SK-N-SH (cell line): ENCODE results near the gene DDIAS.

Experiments
- CTCF ChIP-seq: fragments of 200-600 bp; sonication (generic); IDR thresholded peaks from 2 replicates; pipeline ENCODE4 v1.6.1; 2017; ENCODE audit warnings: antibody characterized with exemption, mild to moderate bottlenecking, moderate library complexity
- EZH2phosphoT487 ChIP-seq: fragments of 200-600 bp; sonication (generic); IDR thresholded peaks from 2 replicates; pipeline ENCODE4 v1.6.1; 2017; ENCODE audit warnings: low read depth, mixed run types, mild to moderate bottlenecking, antibody characterized with exemption, moderate library complexity, borderline replicate concordance
- FOSL2 ChIP-seq: IDR thresholded peaks from 2 replicates; pipeline ENCODE4 v1.4.0; 2012; ENCODE audit warnings: low read depth, mild to moderate bottlenecking, moderate library complexity, borderline replicate concordance
- FOXJ3 ChIP-seq: sonication (generic); formaldehyde crosslinking; IDR thresholded peaks from 2 replicates; pipeline ENCODE4 v1.5.1; 2020; ENCODE audit warnings: mild to moderate bottlenecking, missing genetic modification reagents
- GATA2 ChIP-seq: sonication (generic); formaldehyde crosslinking; IDR thresholded peaks from 2 replicates; pipeline ENCODE4 v1.5.0; 2020; ENCODE audit warnings: mild to moderate bottlenecking, missing genetic modification reagents
- MEF2A ChIP-seq: IDR thresholded peaks from 2 replicates; pipeline ENCODE4 v1.4.0; 2012; ENCODE audit warnings: low read depth, borderline replicate concordance
- RAD21 ChIP-seq: IDR thresholded peaks from 2 replicates; pipeline ENCODE4 v1.6.1; 2012; ENCODE audit warnings: mild to moderate bottlenecking, low read length
- RCOR1 ChIP-seq: fragments of 150-350 bp; IDR thresholded peaks from 2 replicates; pipeline ENCODE4 v1.6.1; 2017; ENCODE audit warnings: antibody characterized with exemption, low read length
- RFX5 ChIP-seq: IDR thresholded peaks from 2 replicates; pipeline ENCODE4 v1.6.1; 2012; ENCODE audit warnings: mild to moderate bottlenecking, improper control_type of control experiment, low read length
- TAF1 ChIP-seq: IDR thresholded peaks from 2 replicates; pipeline ENCODE4 v1.6.1; 2012; ENCODE audit warnings: low read depth, mild to moderate bottlenecking, low read length, moderate library complexity, borderline replicate concordance
- TCF12 ChIP-seq: IDR thresholded peaks from 2 replicates; pipeline ENCODE4 v1.4.0; 2012
- TF ChIP-seq, protein P1 (sequence below): IDR thresholded peaks from 2 replicates; pipeline ENCODE4 v1.4.0; 2012; ENCODE audit warnings: low read depth, borderline replicate concordance

DNA sequence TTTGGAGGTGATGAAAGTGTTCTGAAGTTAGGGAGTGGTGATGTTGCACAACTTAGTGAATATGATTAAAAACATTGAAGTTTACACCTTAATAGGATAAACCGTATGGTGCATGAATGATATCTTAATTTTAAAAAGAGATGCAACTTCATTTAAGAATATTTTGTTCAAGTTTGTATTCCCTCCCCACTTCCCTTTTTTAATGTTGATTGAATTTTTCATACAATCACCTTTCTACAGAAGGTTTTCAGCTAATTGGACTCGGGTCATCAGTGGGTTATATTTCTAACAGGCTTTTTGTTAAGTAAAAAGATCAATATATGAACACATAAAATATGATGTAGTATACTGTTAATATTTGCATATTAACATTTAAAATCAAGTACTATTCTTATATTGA is 72.6 kb downstream of the DDIAS start:
- TF ChIP-seq EZH2phosphoT487: no peak
- no peak for TF ChIP-seq CTCF
- no peak for TF ChIP-seq FOXJ3 (CRISPR knock-in tag)
- TF ChIP-seq TCF12: no peak
- no peak for TF ChIP-seq RAD21
- TF ChIP-seq MEF2A: no peak
- no peak for TF ChIP-seq TAF1
- TF ChIP-seq GATA2 (CRISPR knock-in tag): no peak
- no peak for TF ChIP-seq FOSL2
- no peak for TF ChIP-seq RFX5
- TF ChIP-seq, protein P1, sequence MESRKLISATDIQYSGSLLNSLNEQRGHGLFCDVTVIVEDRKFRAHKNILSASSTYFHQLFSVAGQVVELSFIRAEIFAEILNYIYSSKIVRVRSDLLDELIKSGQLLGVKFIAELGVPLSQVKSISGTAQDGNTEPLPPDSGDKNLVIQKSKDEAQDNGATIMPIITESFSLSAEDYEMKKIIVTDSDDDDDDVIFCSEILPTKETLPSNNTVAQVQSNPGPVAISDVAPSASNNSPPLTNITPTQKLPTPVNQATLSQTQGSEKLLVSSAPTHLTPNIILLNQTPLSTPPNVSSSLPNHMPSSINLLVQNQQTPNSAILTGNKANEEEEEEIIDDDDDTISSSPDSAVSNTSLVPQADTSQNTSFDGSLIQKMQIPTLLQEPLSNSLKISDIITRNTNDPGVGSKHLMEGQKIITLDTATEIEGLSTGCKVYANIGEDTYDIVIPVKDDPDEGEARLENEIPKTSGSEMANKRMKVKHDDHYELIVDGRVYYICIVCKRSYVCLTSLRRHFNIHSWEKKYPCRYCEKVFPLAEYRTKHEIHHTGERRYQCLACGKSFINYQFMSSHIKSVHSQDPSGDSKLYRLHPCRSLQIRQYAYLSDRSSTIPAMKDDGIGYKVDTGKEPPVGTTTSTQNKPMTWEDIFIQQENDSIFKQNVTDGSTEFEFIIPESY: no peak
- no peak for TF ChIP-seq RCOR1
